ENCODE measurements around the gene HES4. TPM values are rescaled to one million over a fixed set of nuclear protein-coding genes. Genes with fewer than 3 reads are reported as not detected.

The HES4 gene
- total RNA-seq, 1 donor from 2014 or later: 37.6 TPM

DNA sequence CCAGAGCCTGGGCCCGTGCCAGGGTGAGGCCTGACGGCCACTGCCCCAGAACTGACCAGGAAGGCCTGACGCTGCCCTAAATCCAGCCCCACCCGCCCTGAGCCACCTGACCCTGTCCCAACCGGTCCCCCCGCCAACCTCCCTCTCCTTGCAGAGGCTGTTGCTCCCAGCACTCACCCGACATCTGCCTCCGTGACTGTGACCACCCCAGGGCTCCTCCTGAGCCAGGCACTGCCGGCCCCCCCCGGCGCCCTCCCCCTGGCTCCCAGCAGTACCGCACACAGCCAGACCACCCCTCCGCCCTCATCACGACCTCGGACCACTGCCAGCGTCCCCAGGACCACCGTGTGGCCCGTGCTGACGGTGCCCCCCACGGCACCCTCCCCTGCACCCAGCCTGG lies 46.3 kb upstream of the HES4 start:
- Mint-ChIP-seq H3K9me3 (no peaks in the 10 kb centered on the region), H3K36me3 (peaks cover 4% of the 10 kb centered on the region), H3K4me3 (no peak overlapping the region), H3K27me3 (no peaks in the 10 kb centered on the region), H3K27ac (no peak overlapping the region), H3K4me1 (ENCODE audit: unreplicated experiment) (no peaks in the 10 kb centered on the region)
- TF ChIP-seq, protein P1, sequence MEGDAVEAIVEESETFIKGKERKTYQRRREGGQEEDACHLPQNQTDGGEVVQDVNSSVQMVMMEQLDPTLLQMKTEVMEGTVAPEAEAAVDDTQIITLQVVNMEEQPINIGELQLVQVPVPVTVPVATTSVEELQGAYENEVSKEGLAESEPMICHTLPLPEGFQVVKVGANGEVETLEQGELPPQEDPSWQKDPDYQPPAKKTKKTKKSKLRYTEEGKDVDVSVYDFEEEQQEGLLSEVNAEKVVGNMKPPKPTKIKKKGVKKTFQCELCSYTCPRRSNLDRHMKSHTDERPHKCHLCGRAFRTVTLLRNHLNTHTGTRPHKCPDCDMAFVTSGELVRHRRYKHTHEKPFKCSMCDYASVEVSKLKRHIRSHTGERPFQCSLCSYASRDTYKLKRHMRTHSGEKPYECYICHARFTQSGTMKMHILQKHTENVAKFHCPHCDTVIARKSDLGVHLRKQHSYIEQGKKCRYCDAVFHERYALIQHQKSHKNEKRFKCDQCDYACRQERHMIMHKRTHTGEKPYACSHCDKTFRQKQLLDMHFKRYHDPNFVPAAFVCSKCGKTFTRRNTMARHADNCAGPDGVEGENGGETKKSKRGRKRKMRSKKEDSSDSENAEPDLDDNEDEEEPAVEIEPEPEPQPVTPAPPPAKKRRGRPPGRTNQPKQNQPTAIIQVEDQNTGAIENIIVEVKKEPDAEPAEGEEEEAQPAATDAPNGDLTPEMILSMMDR (conservative IDR thresholded peaks at IDR 0.05): no peak
- no peak for DNase-seq (ENCODE audit: extremely low spot score, unreplicated experiment)

DNA sequence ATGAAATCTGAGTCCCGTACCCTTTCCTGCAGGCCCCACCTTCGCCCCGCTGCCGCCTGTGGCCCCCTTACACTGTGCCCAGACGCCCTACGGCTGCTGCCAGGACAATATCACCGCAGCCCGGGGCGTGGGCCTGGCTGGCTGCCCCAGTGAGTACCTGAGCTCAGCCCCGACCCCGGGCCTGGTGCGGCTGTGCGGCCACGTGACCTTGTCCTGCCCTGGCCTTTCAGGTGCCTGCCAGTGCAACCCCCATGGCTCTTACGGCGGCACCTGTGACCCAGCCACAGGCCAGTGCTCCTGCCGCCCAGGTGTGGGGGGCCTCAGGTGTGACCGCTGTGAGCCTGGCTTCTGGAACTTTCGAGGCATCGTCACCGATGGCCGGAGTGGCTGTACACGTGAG lies 45.2 kb upstream of the HES4 start:
- DNase-seq (ENCODE audit: extremely low spot score, unreplicated experiment): no peak
- Mint-ChIP-seq H3K27me3 (no peaks in the 10 kb centered on the region), H3K4me3 (no peak overlapping the region), H3K27ac (no peak overlapping the region), H3K36me3 (peaks cover 4% of the 10 kb centered on the region), H3K9me3 (no peaks in the 10 kb centered on the region), H3K4me1 (ENCODE audit: unreplicated experiment) (no peaks in the 10 kb centered on the region)
- TF ChIP-seq, protein P1 (conservative IDR thresholded peaks at IDR 0.05): no peak

DNA sequence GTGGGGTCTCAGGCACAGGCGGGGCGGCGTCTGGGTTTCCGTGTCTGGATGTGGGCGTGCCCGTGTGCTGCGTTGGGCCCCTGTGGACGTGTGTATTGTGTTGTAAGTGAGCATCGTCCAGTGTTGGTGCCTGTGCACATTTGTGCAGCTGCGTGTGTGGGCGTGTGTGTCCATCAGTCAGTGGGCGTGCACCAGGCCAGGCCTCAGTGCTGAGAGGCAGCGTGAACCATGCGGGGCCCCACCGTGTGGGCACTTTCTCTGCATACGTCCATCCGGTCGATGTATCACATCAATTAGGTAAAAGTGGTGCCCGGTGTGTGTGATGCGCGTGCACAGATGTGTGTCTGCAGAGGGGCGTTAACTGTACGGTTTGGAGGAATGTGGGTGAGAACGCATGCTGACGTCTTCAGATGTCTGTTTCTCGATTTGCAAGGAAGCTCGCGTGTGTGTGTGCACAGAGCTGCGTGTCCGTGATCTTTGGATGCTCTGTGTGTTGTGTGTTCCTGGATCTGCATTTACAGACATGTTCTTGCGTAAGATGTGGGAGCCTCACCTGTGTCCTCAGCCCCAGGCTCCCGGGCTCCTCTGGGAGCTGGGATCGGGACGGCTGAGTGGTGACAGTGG lies 44.7 kb upstream of the HES4 start:
- no peak for DNase-seq (ENCODE audit: extremely low spot score, unreplicated experiment)
- H3K27me3 Mint-ChIP-seq: peaks cover 2% of the 10 kb centered on the region
- H3K27ac Mint-ChIP-seq: no peak overlapping the region
- H3K4me1 Mint-ChIP-seq (ENCODE audit: unreplicated experiment): peaks cover 2% of the 10 kb centered on the region
- TF ChIP-seq, protein P1 (conservative IDR thresholded peaks at IDR 0.05): no peak
- no peaks in the 10 kb centered on the region for H3K9me3 Mint-ChIP-seq
- H3K36me3 Mint-ChIP-seq: peaks cover 4% of the 10 kb centered on the region
- no peak overlapping the region for H3K4me3 Mint-ChIP-seq

DNA sequence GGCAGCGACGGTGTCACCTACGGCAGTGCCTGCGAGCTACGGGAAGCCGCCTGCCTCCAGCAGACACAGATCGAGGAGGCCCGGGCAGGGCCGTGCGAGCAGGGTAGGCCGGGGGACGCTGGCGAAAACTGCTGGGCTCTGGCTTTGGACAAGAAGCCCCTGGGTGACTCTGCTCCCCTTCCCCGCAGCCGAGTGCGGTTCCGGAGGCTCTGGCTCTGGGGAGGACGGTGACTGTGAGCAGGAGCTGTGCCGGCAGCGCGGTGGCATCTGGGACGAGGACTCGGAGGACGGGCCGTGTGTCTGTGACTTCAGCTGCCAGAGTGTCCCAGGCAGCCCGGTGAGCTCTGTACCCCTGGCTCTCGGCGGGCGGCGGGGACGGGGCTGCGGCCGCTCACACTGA lies 44.0 kb upstream of the HES4 start:
- Mint-ChIP-seq H3K27me3 (peaks cover 8% of the 10 kb centered on the region), H3K36me3 (peaks cover 4% of the 10 kb centered on the region), H3K27ac (no peak overlapping the region), H3K4me3 (no peak overlapping the region), H3K4me1 (ENCODE audit: unreplicated experiment) (peaks cover 6% of the 10 kb centered on the region), H3K9me3 (no peaks in the 10 kb centered on the region)
- DNase-seq (ENCODE audit: extremely low spot score, unreplicated experiment): no peak
- TF ChIP-seq, protein P1 (conservative IDR thresholded peaks at IDR 0.05): no peak

DNA sequence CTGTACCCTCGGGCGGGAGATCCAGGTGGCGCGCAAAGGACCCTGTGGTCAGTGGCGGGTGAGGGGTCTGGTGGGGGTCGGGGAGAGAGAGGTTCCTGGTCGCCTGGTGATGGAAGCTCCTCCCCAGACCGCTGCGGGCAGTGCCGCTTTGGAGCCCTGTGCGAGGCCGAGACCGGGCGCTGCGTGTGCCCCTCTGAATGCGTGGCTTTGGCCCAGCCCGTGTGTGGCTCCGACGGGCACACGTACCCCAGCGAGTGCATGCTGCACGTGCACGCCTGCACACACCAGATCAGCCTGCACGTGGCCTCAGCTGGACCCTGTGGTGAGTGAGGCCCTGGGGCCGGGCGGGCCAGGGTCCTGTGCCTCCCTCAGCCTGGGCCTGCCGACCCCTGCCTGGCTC lies 43.5 kb upstream of the HES4 start:
- Mint-ChIP-seq H3K36me3 (peaks cover 4% of the 10 kb centered on the region), H3K9me3 (no peaks in the 10 kb centered on the region), H3K4me1 (ENCODE audit: unreplicated experiment) (peaks cover 11% of the 10 kb centered on the region), H3K4me3 (no peak overlapping the region), H3K27ac (no peak overlapping the region), H3K27me3 (peaks cover 13% of the 10 kb centered on the region)
- no peak for DNase-seq (ENCODE audit: extremely low spot score, unreplicated experiment)
- TF ChIP-seq, protein P1 (conservative IDR thresholded peaks at IDR 0.05): no peak

DNA sequence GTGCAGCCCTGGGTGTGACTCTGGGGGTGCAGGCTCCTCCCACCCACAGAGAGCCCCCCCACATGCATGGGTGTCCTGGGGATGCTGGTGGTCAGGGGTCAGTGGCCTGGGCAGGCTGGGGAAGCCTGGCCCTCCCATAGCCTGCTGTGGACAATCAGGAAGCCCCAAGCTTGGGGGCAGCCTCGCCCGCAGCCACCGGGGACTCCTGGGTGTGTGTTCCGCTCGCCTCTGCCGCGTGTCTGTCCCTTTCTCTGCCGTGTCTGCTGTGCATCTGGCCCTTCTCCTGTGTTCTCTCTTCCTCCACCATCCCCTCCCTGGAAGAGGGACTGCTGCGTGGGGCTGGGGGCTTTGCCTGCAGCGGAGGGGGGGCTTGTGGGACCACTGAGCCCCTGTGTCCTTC lies 42.9 kb upstream of the HES4 start:
- H3K4me1 Mint-ChIP-seq (ENCODE audit: unreplicated experiment): peaks cover 11% of the 10 kb centered on the region
- H3K9me3 Mint-ChIP-seq: no peaks in the 10 kb centered on the region
- H3K4me3 Mint-ChIP-seq: no peak overlapping the region
- H3K27ac Mint-ChIP-seq: no peak overlapping the region
- no peak for DNase-seq (ENCODE audit: extremely low spot score, unreplicated experiment)
- TF ChIP-seq, protein P1 (conservative IDR thresholded peaks at IDR 0.05): no peak
- peaks cover 4% of the 10 kb centered on the region for H3K36me3 Mint-ChIP-seq
- H3K27me3 Mint-ChIP-seq: peaks cover 15% of the 10 kb centered on the region

Data from type B pancreatic cell (in vitro differentiated cells).